Neural progenitor cell (in vitro differentiated cells): ENCODE measurements around the gene PRDM16.

ENCODE experiments used
- EZH2 ChIP-seq: fragments of 200-600 bp; sonication (generic); IDR thresholded peaks from 2 replicates; pipeline ENCODE4 v1.6.1; 2017; ENCODE audit warnings: antibody characterized with exemption, mild to moderate bottlenecking, moderate library complexity
- EZH2phosphoT487 ChIP-seq: fragments of 200-600 bp; sonication (generic); IDR thresholded peaks from 2 replicates; pipeline ENCODE4 v1.6.1; 2017; ENCODE audit warnings: antibody characterized with exemption
- TF ChIP-seq, protein P1 (sequence below): fragments of 200-600 bp; sonication (generic); IDR thresholded peaks from 2 replicates; pipeline ENCODE4 v1.5.1; 2017; ENCODE audit warnings: antibody characterized with exemption, mild to moderate bottlenecking

DNA sequence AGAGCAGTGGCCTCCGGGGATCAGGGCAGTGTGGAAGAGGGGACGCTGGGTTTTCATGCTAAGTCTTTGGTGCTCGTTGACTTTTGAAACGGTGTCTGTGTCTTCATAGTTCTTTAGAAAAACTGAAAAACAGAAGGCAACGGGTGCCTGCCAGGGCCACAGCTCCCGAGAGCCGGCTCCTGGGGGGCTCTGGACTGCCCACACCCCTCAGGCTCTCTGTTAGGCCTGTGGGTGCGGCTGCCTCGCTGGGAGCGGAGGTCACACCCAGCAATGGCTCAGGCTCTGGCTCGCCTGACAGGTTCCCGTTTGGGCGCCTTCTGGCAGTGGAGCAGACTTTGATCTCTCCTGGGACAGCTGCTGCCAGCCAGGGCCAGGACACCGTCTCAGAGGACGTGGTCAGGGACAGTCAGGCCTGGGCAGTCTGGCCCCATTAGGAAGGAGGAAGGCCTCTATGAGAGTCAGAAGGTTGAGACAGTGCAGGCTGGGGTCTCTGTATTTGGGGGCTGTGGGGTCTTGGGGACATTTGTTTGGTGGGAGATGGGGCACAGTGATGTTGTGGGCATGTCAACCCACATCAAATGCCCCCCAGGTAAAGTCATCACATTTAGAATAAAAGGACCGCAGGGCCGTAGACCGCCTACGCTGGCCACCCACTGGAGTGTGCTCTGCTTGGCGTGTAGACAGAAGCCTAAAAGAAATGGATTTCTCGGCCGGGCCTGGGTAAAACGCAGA lies 391.1 kb downstream of the PRDM16 start:
- TF ChIP-seq, protein P1, sequence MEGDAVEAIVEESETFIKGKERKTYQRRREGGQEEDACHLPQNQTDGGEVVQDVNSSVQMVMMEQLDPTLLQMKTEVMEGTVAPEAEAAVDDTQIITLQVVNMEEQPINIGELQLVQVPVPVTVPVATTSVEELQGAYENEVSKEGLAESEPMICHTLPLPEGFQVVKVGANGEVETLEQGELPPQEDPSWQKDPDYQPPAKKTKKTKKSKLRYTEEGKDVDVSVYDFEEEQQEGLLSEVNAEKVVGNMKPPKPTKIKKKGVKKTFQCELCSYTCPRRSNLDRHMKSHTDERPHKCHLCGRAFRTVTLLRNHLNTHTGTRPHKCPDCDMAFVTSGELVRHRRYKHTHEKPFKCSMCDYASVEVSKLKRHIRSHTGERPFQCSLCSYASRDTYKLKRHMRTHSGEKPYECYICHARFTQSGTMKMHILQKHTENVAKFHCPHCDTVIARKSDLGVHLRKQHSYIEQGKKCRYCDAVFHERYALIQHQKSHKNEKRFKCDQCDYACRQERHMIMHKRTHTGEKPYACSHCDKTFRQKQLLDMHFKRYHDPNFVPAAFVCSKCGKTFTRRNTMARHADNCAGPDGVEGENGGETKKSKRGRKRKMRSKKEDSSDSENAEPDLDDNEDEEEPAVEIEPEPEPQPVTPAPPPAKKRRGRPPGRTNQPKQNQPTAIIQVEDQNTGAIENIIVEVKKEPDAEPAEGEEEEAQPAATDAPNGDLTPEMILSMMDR = no peak
- no peak for TF ChIP-seq EZH2
- no peak for TF ChIP-seq EZH2phosphoT487
